KOPT-K1 (cell line): ENCODE measurements around the gene APOL4.
"Not testable (repeated sequence)": the region's sequence is repeated elsewhere in the genome, so short reads cannot be mapped to it uniquely, and the experiment has no call there.

Experiments
- H3K27ac ChIP-seq: fragments of 200-600 bp; sonication (generic); 2 replicates; pipeline ENCODE4 v1.5.1; 2016; ENCODE audit warnings: antibody characterized with exemption, mild to moderate bottlenecking, low read depth, low read length; ENCODE audit not compliant: poor library complexity, severe bottlenecking
- H3K36me3 ChIP-seq: fragments of 200-600 bp; sonication (generic); 2 replicates; pipeline ENCODE4 v1.5.1; 2017; ENCODE audit warnings: antibody characterized with exemption, mild to moderate bottlenecking, low read length, moderate library complexity; ENCODE audit not compliant: insufficient read depth
- H3K9me3 ChIP-seq: fragments of 200-600 bp; sonication (generic); 2 replicates; pipeline ENCODE4 v1.5.1; 2017; ENCODE audit warnings: antibody characterized with exemption, low read length, mild to moderate bottlenecking; ENCODE audit not compliant: insufficient read depth, poor library complexity, severe bottlenecking

The APOL4 gene

GRCh38 chr22:36191106-36191836 lies 10.3 kb downstream of the APOL4 start:
- Histone ChIP-seq H3K36me3 (no peaks in the 10 kb centered on the region), H3K9me3 (no peaks in the 10 kb centered on the region), H3K27ac (no peak overlapping the region)

GRCh38 chr22:36187862-36188261 lies 13.7 kb downstream of the APOL4 start:
- not testable (repeated sequence) for H3K36me3 ChIP-seq, H3K27ac ChIP-seq

GRCh38 chr22:36185828-36186624 lies 15.6 kb downstream of the APOL4 start:
- Histone ChIP-seq H3K27ac (no peak overlapping the region), H3K36me3 (no peaks in the 10 kb centered on the region), H3K9me3 (no peaks in the 10 kb centered on the region)

More at GRCh38 chr22:36187862-36188261, 13.7 kb downstream of the APOL4 start:
- not testable (repeated sequence) for H3K9me3 ChIP-seq

- H3K9me3 ChIP-seq, result no peaks in the 10 kb centered on the region
- H3K27ac ChIP-seq, result no peak overlapping the region
- H3K36me3 ChIP-seq, result no peaks in the 10 kb centered on the region
Measured at GRCh38 chr22:36184433-36185025, 17.1 kb downstream of the APOL4 start.

- Histone ChIP-seq H3K27ac (no peak overlapping the region), H3K9me3 (no peaks in the 10 kb centered on the region), H3K36me3 (no peaks in the 10 kb centered on the region)
Measured at GRCh38 chr22:36183446-36183845, 18.2 kb downstream of the APOL4 start.

GRCh38 chr22:36182857-36183256 lies 18.8 kb downstream of the APOL4 start:
- Histone ChIP-seq H3K27ac (no peak overlapping the region), H3K36me3 (no peaks in the 10 kb centered on the region), H3K9me3 (no peaks in the 10 kb centered on the region)

GRCh38 chr22:36182056-36182455 lies 19.6 kb downstream of the APOL4 start:
- Histone ChIP-seq H3K9me3 (no peaks in the 10 kb centered on the region), H3K27ac (no peak overlapping the region), H3K36me3 (no peaks in the 10 kb centered on the region)

GRCh38 chr22:36180928-36181327 lies 20.7 kb downstream of the APOL4 start:
- H3K36me3 ChIP-seq, result no peaks in the 10 kb centered on the region
- H3K27ac ChIP-seq, result no peak overlapping the region
- no peaks in the 10 kb centered on the region for H3K9me3 ChIP-seq

GRCh38 chr22:36180038-36180880 lies 21.4 kb downstream of the APOL4 start:
- Histone ChIP-seq H3K36me3 (no peaks in the 10 kb centered on the region), H3K27ac (no peak overlapping the region)

GRCh38 chr22:36177160-36177559 lies 24.4 kb downstream of the APOL4 start:
- no peak overlapping the region for H3K27ac ChIP-seq
- no peaks in the 10 kb centered on the region for H3K9me3 ChIP-seq
- H3K36me3 ChIP-seq, result no peaks in the 10 kb centered on the region

More at GRCh38 chr22:36180038-36180880, 21.4 kb downstream of the APOL4 start:
- H3K9me3 ChIP-seq, result no peaks in the 10 kb centered on the region

GRCh38 chr22:36175892-36176291 lies 25.7 kb downstream of the APOL4 start:
- no peak overlapping the region for H3K27ac ChIP-seq

GRCh38 chr22:36171941-36172340 lies 29.7 kb downstream of the APOL4 start:
- no peak overlapping the region for H3K27ac ChIP-seq
- no peaks in the 10 kb centered on the region for H3K36me3 ChIP-seq
- peaks cover 8% of the 10 kb centered on the region for H3K9me3 ChIP-seq

More at GRCh38 chr22:36175892-36176291, 25.7 kb downstream of the APOL4 start:
- Histone ChIP-seq H3K9me3 (no peaks in the 10 kb centered on the region), H3K36me3 (no peaks in the 10 kb centered on the region)

- no peak overlapping the region for H3K27ac ChIP-seq
- H3K9me3 ChIP-seq, result peaks cover 8% of the 10 kb centered on the region
- no peaks in the 10 kb centered on the region for H3K36me3 ChIP-seq
Measured at GRCh38 chr22:36166518-36167220, 34.9 kb downstream of the APOL4 start.

GRCh38 chr22:36166086-36166485 lies 35.5 kb downstream of the APOL4 start:
- Histone ChIP-seq H3K36me3 (no peaks in the 10 kb centered on the region), H3K9me3 (peaks cover 8% of the 10 kb centered on the region), H3K27ac (no peak overlapping the region)
